ENCODE measurements around the gene ATP6V0C. TPM values are rescaled to one million over a fixed set of nuclear protein-coding genes. Genes with fewer than 3 reads are reported as not detected.

Gene ATP6V0C
- total and polyA plus RNA-seq, 2 of the 13 experiments (the other 11 are each of a cell fraction or from before 2014, with no cell fraction given) = 10.4 to 20.1 TPM

GRCh38 chr16:2471653-2472487, 41.9 kb upstream of the ATP6V0C start (continued):
- TF ChIP-seq HINFP (CRISPR knock-in tag; IDR thresholded peaks at IDR 0.05; ENCODE audit: low read depth) (peak; percentile 68; the same call in 1 of the 2 replicates), THAP7 (CRISPR knock-in tag; IDR thresholded peaks at IDR 0.05) (0 out of 2 replicates have a peak, but pooled peaks have one; percentile 40), FOXO1 (CRISPR knock-in tag; IDR thresholded peaks at IDR 0.05) (0 out of 2 replicates have a peak, but pooled peaks have one; percentile 5), SATB2 (CRISPR knock-in tag; IDR thresholded peaks at IDR 0.05) (no peak), ARNTL (CRISPR knock-in tag; IDR thresholded peaks at IDR 0.05) (0 out of 2 replicates have a peak, but pooled peaks have one; percentile 4), PTBP1 (IDR thresholded peaks at IDR 0.05; ENCODE audit: low read depth, low read length, poor library complexity, severe bottlenecking) (no peak), ZNF343 (CRISPR knock-in tag; IDR thresholded peaks at IDR 0.05) (peak; percentile 64; the same call in 1 of the 2 replicates), JUND (CRISPR knock-in tag; IDR thresholded peaks at IDR 0.05) (no peak), CHD2 (IDR thresholded peaks at IDR 0.05; ENCODE audit: low read depth, low read length) (no peak), ZNF574 (CRISPR knock-in tag; IDR thresholded peaks at IDR 0.05) (peak; percentile 43), PBX2 (CRISPR knock-in tag; IDR thresholded peaks at IDR 0.05) (no peak), SP5 (CRISPR knock-in tag; IDR thresholded peaks at IDR 0.05; ENCODE audit: borderline replicate concordance, low read depth) (peak; percentile 82), ZNF788 (CRISPR knock-in tag; IDR thresholded peaks at IDR 0.05; ENCODE audit: borderline replicate concordance) (no peak), GATA4 (IDR thresholded peaks at IDR 0.05; ENCODE audit: borderline replicate concordance, low read depth) (no peak), NRL (CRISPR knock-in tag; IDR thresholded peaks at IDR 0.05; ENCODE audit: borderline replicate concordance) (no peak), MAX (IDR thresholded peaks at IDR 0.05) (peak; percentile 85), ZNF580 (CRISPR knock-in tag; IDR thresholded peaks at IDR 0.05; ENCODE audit: borderline replicate concordance, low read depth) (no peak), PAXIP1 (CRISPR knock-in tag; conservative IDR thresholded peaks at IDR 0.05) (peak; percentile 37)
